Nephron (organoid): Measurements from ENCODE around the gene NCEH1.

Experiments
- H3K27ac Mint-ChIP-seq, 3 experiments: 2 replicates each; pipeline ENCODE4 v1.8.0; 2020; ENCODE audit warnings: mixed read lengths in 3 of 3, mild to moderate bottlenecking in 2 of 3, moderate library complexity in 1 of 3
- H3K27me3 Mint-ChIP-seq: 2 replicates; pipeline ENCODE4 v1.8.0; 2021; ENCODE audit warnings: low read depth, mild to moderate bottlenecking, moderate library complexity, mixed read lengths
- H3K36me3 Mint-ChIP-seq: 2 replicates; pipeline ENCODE4 v1.8.0; 2020; ENCODE audit warnings: low read depth, mixed read lengths
- H3K4me1 Mint-ChIP-seq: 2 replicates; pipeline ENCODE4 v1.8.0; 2020; ENCODE audit warnings: mixed read lengths
- H3K4me3 Mint-ChIP-seq, 3 experiments: 2 replicates each; pipeline ENCODE4 v1.8.0; 2020; ENCODE audit warnings: mild to moderate bottlenecking in 3 of 3, mixed read lengths in 3 of 3, moderate library complexity in 2 of 3
- H3K9me3 Mint-ChIP-seq: 2 replicates; pipeline ENCODE4 v1.8.0; 2020; ENCODE audit warnings: mixed read lengths
- CTCF ChIP-seq, 3 experiments: fragments of 200-600 bp; sonication (generic); IDR thresholded peaks; one replicate each; pipeline ENCODE4 v1.5.0; 2021; ENCODE audit warnings: antibody characterized with exemption in 3 of 3; ENCODE audit not compliant: unreplicated experiment in 3 of 3

NCEH1 gene

GRCh38 chr3:172711454-172711795, 558 bp upstream of the NCEH1 start:
- no peak for TF ChIP-seq CTCF (IDR thresholded peaks at IDR 0.05; ENCODE audit: unreplicated experiment in 3 of 3)
- Mint-ChIP-seq H3K36me3 (no peaks in the 10 kb centered on the region), H3K9me3 (no peaks in the 10 kb centered on the region), H3K27ac (peak overlapping the region; percentile 17 to 73 (median 64)), H3K4me1 (peaks cover 17% of the 10 kb centered on the region), H3K4me3 (peak overlapping the region; percentile 92 to 95 (median 94)), H3K27me3 (no peaks in the 10 kb centered on the region)

GRCh38 chr3:172709774-172710663, 848 bp downstream of the NCEH1 start:
- Mint-ChIP-seq H3K4me3 (peak overlapping the region; percentile 92 to 95 (median 94)), H3K27me3 (no peaks in the 10 kb centered on the region), H3K36me3 (no peaks in the 10 kb centered on the region), H3K27ac (peak overlapping the region; percentile 23 to 70 (median 66)), H3K4me1 (peaks cover 17% of the 10 kb centered on the region), H3K9me3 (no peaks in the 10 kb centered on the region)
- no peak for TF ChIP-seq CTCF (IDR thresholded peaks at IDR 0.05; ENCODE audit: unreplicated experiment in 3 of 3)

GRCh38 chr3:172708921-172709773, 1.7 kb downstream of the NCEH1 start:
- H3K36me3 Mint-ChIP-seq = no peaks in the 10 kb centered on the region
- H3K27ac Mint-ChIP-seq = no peak overlapping the region
- H3K4me3 Mint-ChIP-seq = peak overlapping the region; percentile 92 to 95 (median 94)
- peaks cover 17% of the 10 kb centered on the region for H3K4me1 Mint-ChIP-seq
- no peaks in the 10 kb centered on the region for H3K27me3 Mint-ChIP-seq
- TF ChIP-seq CTCF (IDR thresholded peaks at IDR 0.05; ENCODE audit: unreplicated experiment in 3 of 3) = no peak
- H3K9me3 Mint-ChIP-seq = no peaks in the 10 kb centered on the region

GRCh38 chr3:172707967-172708366, 2.9 kb downstream of the NCEH1 start:
- Mint-ChIP-seq H3K4me3 (no peak overlapping the region), H3K36me3 (no peaks in the 10 kb centered on the region)
- no peak for TF ChIP-seq CTCF (IDR thresholded peaks at IDR 0.05; ENCODE audit: unreplicated experiment in 3 of 3)

GRCh38 chr3:172707030-172707429, 3.8 kb downstream of the NCEH1 start:
- no peaks in the 10 kb centered on the region for H3K27me3 Mint-ChIP-seq
- no peak overlapping the region for H3K27ac Mint-ChIP-seq
- peaks cover 11% of the 10 kb centered on the region for H3K4me1 Mint-ChIP-seq
- H3K36me3 Mint-ChIP-seq = no peaks in the 10 kb centered on the region
- H3K4me3 Mint-ChIP-seq = no peak overlapping the region
- H3K9me3 Mint-ChIP-seq = no peaks in the 10 kb centered on the region
- TF ChIP-seq CTCF (IDR thresholded peaks at IDR 0.05; ENCODE audit: unreplicated experiment in 3 of 3) = no peak

More at GRCh38 chr3:172707967-172708366, 2.9 kb downstream of the NCEH1 start:
- no peaks in the 10 kb centered on the region for H3K9me3 Mint-ChIP-seq
- no peaks in the 10 kb centered on the region for H3K27me3 Mint-ChIP-seq
- no peak overlapping the region for H3K27ac Mint-ChIP-seq
- H3K4me1 Mint-ChIP-seq = peaks cover 11% of the 10 kb centered on the region
